MM.1S (cell line): ENCODE results near the gene CD151.

Experiments used
- EZH2phosphoT487 ChIP-seq: fragments of 300-600 bp; sonication (generic); IDR thresholded peaks from 2 replicates; pipeline ENCODE4 v1.6.1; 2018; ENCODE audit warnings: antibody characterized with exemption, low read length
- TF ChIP-seq, protein P1 (sequence below): fragments of 300-600 bp; sonication (generic); IDR thresholded peaks from 2 replicates; pipeline ENCODE4 v1.5.1; 2016; ENCODE audit warnings: antibody characterized with exemption, low read length, mixed read lengths

DNA sequence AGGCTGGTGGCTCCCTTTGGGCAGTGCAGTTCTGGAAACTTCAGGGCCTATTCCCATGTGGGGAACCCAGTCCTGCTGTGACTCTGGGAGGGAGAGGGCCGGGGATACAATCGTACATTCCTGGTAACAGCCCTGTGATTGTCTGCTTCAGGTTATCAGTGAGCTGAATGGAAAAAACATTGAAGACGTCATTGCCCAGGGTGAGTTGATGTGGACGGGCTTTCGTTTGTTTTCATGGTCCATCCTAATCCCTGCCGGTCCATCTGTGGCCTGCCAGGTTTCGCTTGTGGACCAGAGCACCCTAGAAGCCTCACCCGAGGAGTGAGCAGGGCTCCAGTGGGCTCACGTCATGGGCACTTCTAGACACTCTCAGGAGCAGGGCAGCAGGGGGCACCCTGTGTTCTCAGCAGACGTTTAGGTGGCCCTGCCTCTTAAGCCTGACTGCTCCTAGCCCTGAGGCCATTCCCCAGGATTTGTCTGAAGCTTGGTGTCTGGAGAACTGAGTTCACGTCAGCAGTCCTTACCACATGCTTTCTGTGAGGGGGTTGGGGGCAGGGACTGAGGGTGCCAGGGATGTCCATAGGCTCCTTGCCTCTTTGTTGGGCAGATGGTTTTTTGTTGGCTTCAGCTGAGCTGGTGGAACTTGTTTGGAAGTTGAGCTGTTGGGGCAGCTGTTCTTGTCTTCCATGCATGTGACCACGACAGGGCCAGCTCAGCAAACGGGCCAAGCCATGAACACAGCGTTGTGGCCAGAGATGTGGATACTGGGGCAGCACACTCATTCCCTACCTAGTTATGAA, 21.1 kb upstream of the CD151 start:
- TF ChIP-seq EZH2phosphoT487: no peak
- TF ChIP-seq, protein P1, sequence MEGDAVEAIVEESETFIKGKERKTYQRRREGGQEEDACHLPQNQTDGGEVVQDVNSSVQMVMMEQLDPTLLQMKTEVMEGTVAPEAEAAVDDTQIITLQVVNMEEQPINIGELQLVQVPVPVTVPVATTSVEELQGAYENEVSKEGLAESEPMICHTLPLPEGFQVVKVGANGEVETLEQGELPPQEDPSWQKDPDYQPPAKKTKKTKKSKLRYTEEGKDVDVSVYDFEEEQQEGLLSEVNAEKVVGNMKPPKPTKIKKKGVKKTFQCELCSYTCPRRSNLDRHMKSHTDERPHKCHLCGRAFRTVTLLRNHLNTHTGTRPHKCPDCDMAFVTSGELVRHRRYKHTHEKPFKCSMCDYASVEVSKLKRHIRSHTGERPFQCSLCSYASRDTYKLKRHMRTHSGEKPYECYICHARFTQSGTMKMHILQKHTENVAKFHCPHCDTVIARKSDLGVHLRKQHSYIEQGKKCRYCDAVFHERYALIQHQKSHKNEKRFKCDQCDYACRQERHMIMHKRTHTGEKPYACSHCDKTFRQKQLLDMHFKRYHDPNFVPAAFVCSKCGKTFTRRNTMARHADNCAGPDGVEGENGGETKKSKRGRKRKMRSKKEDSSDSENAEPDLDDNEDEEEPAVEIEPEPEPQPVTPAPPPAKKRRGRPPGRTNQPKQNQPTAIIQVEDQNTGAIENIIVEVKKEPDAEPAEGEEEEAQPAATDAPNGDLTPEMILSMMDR: no peak
